Measurements from ENCODE around the gene MVD.

The MVD gene

DNA sequence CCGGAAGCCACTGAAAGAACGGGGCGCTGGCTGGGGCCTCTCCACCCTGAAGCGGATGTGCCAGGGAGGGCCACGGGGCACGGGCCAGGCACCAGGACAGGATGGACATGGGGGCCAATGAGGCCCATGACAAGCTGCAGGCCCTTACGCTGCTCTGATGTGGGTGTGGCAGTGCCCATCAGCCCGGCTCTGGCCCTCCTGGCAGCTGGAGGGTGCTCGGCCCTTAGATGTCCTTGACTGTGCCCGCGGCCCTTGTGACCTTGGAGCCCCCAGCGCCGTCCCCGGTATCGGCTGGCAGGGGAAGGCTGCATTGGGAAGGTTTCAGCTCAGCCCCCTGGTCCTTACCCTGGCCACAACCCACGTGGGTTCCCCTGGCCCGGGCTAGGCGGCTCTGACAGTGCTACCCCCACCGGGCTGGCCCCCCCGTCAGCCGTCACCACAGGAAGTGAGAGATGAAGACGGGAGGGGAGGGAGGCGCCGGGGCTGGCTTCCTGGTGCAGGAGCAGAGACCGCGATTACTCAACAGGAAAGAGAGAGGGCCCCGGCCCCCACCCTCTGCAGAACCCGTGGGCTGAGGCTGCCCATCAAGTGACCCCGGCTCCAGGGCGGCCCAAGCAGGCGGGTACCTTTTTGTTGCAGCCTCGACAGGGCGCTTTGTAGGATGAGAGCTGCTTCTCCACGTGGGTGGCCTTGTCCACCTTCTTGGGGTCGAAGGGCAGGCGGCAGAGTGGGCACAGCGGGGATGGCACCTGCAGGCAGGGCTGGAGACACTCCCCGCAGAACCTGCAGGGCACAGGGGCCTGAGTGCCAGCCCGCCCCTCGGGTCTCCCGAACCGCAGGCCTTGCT is 38.0 kb upstream of the MVD start:
- peaks cover 13% of the 10 kb centered on the region for H3K36me3 Mint-ChIP-seq (ENCODE audit: low read depth)
- peak overlapping the region; percentile 94 for H3K27ac Mint-ChIP-seq
- peak overlapping the region; percentile 96 for H3K4me3 Mint-ChIP-seq
- no peaks in the 10 kb centered on the region for H3K9me3 Mint-ChIP-seq
- no peaks in the 10 kb centered on the region for H3K27me3 Mint-ChIP-seq
- peaks cover 70% of the 10 kb centered on the region for H3K4me1 Mint-ChIP-seq (ENCODE audit: low read depth)

DNA sequence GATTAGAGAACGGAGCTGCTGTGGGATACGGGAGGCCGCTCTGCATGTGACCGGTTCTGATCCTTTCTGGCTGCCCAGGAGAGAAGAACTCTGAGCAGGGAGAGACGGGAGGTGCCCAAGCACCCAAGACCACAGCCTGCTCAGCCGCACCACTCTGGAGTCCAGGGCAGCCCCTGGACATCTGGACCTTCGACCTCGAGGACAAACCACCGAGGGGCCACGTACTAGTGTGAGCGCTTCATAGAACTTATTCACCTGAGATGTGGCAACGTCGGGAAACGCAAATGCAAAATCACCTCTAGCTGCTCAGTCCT is 37.4 kb upstream of the MVD start:
- H3K36me3 Mint-ChIP-seq (ENCODE audit: low read depth) = peaks cover 13% of the 10 kb centered on the region
- H3K27ac Mint-ChIP-seq = peak overlapping the region; percentile 94
- H3K4me1 Mint-ChIP-seq (ENCODE audit: low read depth) = peaks cover 68% of the 10 kb centered on the region
- no peaks in the 10 kb centered on the region for H3K9me3 Mint-ChIP-seq
- peak overlapping the region; percentile 96 for H3K4me3 Mint-ChIP-seq
- no peaks in the 10 kb centered on the region for H3K27me3 Mint-ChIP-seq

DNA sequence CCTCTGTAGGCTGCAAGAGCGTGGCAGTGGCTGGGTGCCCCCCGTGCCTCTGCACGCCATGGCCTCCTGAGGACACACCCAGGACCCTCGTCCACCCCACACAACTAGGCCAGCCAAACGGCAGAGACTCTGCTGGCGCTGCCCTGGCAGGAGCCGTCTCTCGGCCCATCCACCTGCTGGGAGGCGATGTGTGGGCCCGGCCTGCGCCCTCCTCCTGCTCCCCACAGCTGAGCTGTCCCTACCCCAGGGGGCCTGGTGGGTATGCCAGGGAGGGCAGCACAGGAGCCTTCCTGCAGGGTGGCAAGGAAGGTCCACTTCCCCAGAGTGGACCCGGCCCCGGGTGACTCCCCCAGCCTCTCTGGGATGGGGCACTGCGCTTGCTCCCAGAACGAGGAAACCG is 36.3 kb upstream of the MVD start:
- Mint-ChIP-seq H3K4me3 (no peak overlapping the region), H3K27ac (no peak overlapping the region), H3K4me1 (ENCODE audit: low read depth) (peaks cover 58% of the 10 kb centered on the region), H3K36me3 (ENCODE audit: low read depth) (peaks cover 13% of the 10 kb centered on the region), H3K9me3 (no peaks in the 10 kb centered on the region), H3K27me3 (no peaks in the 10 kb centered on the region)

DNA sequence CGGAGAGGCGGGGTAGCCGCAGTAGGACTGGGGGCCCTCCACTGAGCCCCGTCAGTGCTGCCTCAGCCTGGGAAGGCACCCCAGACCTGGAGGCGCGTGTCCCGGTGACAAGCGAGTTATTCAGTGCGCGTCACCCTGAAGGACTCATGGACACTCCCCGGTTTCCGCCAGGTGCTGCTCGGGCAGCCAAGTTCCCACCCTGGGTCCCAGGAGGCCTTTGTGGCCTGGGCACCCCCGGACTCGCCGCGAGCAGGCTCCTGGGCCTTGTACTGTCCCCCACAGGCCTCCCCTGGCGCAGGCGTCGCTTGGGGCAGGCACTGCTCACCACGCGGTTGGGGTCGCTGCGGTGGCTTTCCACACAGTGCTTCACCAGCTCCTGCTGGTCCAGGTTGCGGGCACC is 35.8 kb upstream of the MVD start:
- H3K4me3 Mint-ChIP-seq = no peak overlapping the region
- H3K36me3 Mint-ChIP-seq (ENCODE audit: low read depth) = peaks cover 13% of the 10 kb centered on the region
- H3K27ac Mint-ChIP-seq = no peak overlapping the region
- H3K4me1 Mint-ChIP-seq (ENCODE audit: low read depth) = peaks cover 53% of the 10 kb centered on the region
- H3K9me3 Mint-ChIP-seq = no peaks in the 10 kb centered on the region
- no peaks in the 10 kb centered on the region for H3K27me3 Mint-ChIP-seq

DNA sequence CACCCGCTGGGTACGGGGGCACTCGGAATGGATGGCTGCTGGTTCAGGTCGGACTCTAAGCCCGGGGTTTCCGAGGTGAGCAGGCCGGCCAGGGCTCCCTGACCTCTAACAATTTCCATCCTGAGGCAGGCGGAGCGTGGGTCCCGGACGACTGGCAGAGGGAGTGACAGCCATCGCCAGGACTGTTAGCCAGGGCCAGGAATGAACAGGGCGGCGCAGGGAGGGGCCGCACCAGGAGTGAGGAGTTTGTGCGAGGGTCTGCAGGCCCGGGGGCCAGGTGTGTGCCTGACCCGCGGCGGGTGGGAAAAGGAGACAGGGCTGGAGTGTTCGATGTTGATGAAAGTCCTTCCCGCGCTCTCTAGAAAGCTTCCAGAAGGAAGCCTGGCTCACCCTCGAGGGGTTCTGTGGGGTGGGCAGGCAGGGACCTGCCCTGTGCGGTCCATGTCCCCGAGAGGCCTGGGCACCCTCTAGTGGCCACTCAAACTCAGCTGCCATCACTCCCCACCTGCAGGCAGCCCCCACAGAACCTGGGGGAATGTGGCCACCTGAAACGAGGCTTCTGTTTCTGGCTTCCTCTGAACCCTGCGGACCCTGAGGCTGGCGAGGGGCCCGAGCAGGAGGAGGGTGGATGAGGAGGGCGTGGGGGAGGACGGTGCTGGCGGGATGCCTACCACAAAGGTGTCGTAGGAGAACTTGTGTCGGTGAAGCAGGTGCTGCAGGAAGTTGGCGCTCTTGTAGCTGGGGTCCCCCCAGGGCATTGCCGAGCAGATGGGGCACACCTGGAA is 35.1 kb upstream of the MVD start:
- Mint-ChIP-seq H3K9me3 (no peaks in the 10 kb centered on the region), H3K27ac (no peak overlapping the region), H3K4me3 (no peak overlapping the region), H3K36me3 (ENCODE audit: low read depth) (peaks cover 11% of the 10 kb centered on the region), H3K4me1 (ENCODE audit: low read depth) (peaks cover 48% of the 10 kb centered on the region), H3K27me3 (no peaks in the 10 kb centered on the region)

DNA sequence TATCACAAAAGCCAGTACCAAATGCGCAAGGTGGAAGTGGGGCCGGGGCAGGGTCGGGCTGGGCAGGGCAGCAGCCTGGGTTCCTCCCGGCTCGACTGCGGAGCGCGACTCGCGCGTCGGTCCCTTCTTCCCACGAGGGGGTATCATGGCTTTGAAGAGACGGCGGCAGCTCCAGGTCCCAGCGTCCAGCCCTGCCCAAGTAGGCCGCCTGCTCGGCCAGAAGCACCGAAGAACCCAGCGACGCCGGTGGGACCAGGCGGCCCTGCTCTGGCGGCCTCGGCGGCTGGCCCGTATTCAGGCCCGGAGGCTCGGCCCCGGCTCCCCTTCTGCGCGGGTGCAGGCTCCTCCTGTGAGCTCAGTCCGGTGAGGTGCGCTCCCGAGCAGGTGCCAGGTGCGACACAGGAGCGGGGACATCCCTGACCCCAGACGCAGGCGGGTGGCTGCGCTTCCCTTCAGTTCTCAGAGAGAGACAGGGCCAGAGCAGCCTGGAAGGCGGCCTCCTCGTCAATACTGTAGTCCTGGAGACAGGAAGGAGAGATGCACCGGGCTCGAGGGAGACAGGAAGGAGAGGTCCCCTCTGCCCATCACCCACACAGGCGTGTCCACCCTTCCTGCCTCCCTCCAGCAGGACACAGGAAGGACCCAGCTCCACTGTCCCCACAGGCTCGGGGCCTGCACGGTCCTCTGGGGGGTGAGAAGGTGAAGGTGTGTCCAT is 34.4 kb upstream of the MVD start:
- no peaks in the 10 kb centered on the region for H3K27me3 Mint-ChIP-seq
- H3K9me3 Mint-ChIP-seq = no peaks in the 10 kb centered on the region
- peaks cover 48% of the 10 kb centered on the region for H3K4me1 Mint-ChIP-seq (ENCODE audit: low read depth)
- peaks cover 5% of the 10 kb centered on the region for H3K36me3 Mint-ChIP-seq (ENCODE audit: low read depth)
- no peak overlapping the region for H3K4me3 Mint-ChIP-seq
- H3K27ac Mint-ChIP-seq = no peak overlapping the region

DNA sequence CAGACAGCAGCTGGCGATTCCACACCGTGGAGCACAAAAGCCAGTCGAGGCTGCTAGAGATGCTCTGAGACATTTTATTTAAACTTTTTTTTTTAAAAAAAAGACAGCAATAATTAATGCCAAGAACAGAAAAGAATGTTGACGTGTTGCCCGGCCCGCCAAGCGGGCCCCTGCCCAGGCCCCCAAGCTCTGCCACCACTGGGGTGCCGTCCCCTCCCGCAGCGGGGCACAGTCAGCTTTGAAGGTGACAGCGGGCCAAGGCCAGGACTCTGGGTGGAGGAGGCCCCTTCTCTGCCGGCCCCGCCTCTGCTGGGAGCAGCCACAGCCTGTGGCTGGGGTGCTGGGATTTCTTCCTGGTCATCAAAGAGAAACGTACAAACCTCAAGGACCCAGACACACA is 33.5 kb upstream of the MVD start:
- Mint-ChIP-seq H3K4me3 (no peak overlapping the region), H3K27ac (no peak overlapping the region), H3K9me3 (no peaks in the 10 kb centered on the region), H3K36me3 (ENCODE audit: low read depth) (peaks cover 5% of the 10 kb centered on the region), H3K27me3 (no peaks in the 10 kb centered on the region), H3K4me1 (ENCODE audit: low read depth) (peaks cover 47% of the 10 kb centered on the region)

DNA sequence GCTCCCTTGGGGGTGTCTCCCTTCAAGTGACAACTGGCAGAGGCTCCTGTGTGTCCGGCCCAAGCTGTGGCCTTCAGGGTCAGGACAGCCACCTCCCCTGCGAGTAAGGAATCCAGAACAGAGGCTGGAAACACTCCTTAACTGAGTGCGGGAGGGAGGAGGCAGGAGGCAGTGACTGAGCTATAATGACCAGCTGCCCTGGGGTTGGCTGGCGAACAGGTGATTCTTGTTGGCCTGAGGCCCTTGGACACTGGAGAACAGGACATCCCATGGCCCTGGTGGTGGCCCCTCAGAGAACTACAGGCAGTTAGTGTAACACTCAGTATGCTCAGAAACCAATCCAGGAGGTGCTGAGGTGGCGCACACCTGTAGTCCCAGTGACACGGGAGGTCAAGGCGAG is 32.9 kb upstream of the MVD start:
- peaks cover 5% of the 10 kb centered on the region for H3K36me3 Mint-ChIP-seq (ENCODE audit: low read depth)
- H3K9me3 Mint-ChIP-seq = no peaks in the 10 kb centered on the region
- no peak overlapping the region for H3K27ac Mint-ChIP-seq
- H3K4me1 Mint-ChIP-seq (ENCODE audit: low read depth) = peaks cover 47% of the 10 kb centered on the region
- no peaks in the 10 kb centered on the region for H3K27me3 Mint-ChIP-seq
- H3K4me3 Mint-ChIP-seq = no peak overlapping the region

DNA sequence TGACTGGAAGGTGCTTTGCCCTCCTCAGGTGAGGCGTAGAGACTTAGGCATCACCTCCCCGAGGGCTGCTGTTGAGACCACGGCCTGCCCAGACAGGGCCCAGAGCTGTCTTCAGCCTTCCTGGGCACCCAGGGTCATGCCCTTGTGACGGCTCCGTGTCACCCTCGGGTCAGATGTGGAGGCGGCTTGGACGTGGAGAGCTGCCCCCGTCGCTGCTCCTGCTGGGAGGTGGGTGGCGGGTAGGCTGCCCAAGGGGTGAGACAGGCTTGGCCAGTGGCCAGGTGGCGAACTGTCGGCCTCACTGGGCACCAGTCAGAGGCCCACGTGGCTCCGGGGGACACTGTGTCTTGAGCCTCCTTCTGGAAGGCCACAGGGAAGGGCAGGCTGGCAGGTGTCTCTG is 32.3 kb upstream of the MVD start:
- Mint-ChIP-seq H3K4me3 (no peak overlapping the region), H3K4me1 (ENCODE audit: low read depth) (peaks cover 46% of the 10 kb centered on the region), H3K27me3 (no peaks in the 10 kb centered on the region), H3K36me3 (ENCODE audit: low read depth) (peaks cover 5% of the 10 kb centered on the region), H3K9me3 (no peaks in the 10 kb centered on the region), H3K27ac (no peak overlapping the region)

DNA sequence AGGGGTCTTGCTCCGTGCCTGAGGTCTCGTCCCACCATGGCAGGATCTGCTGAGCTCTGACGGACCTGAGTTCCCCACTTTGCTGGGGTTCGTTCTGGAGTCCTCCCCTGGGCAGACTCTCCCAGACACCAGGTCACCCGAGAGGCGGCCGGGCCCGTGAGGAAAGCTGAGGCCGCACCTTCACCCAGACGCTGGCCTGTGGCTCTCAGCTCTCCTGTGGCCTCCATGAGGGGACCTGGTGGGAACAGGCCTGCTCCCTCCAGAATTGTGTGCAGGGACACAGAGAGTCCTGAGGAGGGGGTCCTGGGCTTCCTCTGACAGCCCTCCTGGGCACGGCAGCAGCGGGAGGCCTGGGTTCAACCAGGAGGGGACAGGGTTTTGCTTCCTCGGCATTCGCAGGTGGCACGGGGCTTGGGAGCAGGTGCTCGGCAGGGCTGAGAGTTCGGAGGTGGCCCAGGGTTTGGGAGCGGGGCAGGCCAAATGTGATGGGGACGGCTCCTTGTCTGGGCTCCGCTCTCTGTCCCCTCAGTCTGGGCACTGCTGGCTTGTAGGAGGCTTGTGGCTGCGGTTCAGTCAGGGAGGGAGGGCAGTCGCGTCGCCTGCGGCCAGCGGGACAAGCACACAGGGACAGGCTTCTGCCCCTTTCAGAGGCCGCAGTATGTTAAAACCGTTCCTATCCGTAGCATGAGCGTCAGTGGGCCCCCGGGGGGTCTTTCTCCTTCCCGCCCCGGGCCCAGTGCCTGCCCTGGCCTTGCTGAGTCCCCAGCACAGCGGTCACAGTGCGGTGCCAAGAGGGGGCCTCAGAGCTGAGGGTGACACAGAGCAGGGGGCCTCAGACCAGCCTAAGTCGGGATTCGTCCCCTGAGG is 31.6 kb upstream of the MVD start:
- Mint-ChIP-seq H3K27me3 (no peaks in the 10 kb centered on the region), H3K36me3 (ENCODE audit: low read depth) (no peaks in the 10 kb centered on the region), H3K4me3 (no peak overlapping the region), H3K27ac (no peak overlapping the region), H3K9me3 (no peaks in the 10 kb centered on the region), H3K4me1 (ENCODE audit: low read depth) (peaks cover 38% of the 10 kb centered on the region)

DNA sequence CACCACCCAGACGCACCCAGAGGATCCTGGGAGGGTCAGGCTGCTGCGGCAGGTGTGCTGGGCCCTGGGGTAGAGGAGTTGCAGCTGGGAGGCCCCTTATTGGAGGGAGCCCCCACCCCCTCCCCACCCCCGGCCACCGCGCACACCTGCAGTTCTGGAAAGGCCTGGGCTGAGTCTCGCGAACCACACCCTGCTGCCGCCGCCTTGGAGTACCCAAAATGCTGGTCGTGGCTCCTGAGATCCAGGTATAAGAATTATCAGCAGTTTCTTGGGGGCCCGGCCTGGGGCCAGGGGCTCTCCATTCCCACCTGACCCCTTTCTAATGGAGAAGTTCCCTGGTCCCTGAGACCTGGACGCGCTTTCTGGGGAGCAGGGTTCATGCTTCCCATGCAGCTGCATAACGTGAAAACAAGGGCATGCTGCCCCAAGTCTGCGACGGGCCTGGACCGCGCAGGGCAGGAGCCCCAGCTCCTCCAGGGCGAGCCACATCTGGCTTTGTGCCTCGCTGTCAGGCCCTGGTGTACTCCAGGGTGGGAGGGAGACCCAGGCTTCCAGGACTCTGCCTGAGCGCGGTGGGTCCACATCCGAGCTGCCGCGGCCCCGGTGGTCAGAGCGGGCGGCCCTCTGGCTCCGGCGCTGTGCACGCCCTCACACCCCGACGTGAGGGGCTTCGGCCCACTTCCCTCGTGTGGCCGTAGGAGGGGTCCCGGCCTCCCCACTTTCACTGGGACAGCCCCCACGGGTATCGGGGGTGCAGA is 30.7 kb upstream of the MVD start:
- no peak overlapping the region for H3K27ac Mint-ChIP-seq
- H3K36me3 Mint-ChIP-seq (ENCODE audit: low read depth) = no peaks in the 10 kb centered on the region
- no peaks in the 10 kb centered on the region for H3K9me3 Mint-ChIP-seq
- H3K4me1 Mint-ChIP-seq (ENCODE audit: low read depth) = peaks cover 37% of the 10 kb centered on the region
- H3K27me3 Mint-ChIP-seq = no peaks in the 10 kb centered on the region
- no peak overlapping the region for H3K4me3 Mint-ChIP-seq

DNA sequence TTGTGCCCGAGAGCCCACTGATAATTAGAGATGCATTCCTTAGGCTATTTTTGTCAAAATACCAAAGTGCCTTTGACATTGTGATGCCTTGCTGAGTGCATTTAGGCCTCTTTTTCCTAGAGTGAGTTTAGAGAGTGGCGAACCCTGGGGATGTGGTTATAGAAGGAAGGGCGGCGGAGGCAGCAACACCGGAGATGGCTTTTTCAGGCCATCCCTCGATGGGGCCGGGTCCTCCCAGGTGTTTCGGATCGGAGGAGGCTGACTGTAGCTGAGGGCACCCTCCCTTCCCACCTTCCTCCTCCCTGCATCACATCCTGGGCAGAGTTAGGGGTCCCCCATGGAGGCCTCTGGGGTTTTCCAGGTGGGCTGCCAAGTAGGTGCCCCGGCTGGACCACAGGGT is 30.0 kb upstream of the MVD start:
- Mint-ChIP-seq H3K36me3 (ENCODE audit: low read depth) (no peaks in the 10 kb centered on the region), H3K4me3 (no peak overlapping the region), H3K27ac (no peak overlapping the region), H3K4me1 (ENCODE audit: low read depth) (peaks cover 30% of the 10 kb centered on the region), H3K27me3 (no peaks in the 10 kb centered on the region), H3K9me3 (no peaks in the 10 kb centered on the region)

DNA sequence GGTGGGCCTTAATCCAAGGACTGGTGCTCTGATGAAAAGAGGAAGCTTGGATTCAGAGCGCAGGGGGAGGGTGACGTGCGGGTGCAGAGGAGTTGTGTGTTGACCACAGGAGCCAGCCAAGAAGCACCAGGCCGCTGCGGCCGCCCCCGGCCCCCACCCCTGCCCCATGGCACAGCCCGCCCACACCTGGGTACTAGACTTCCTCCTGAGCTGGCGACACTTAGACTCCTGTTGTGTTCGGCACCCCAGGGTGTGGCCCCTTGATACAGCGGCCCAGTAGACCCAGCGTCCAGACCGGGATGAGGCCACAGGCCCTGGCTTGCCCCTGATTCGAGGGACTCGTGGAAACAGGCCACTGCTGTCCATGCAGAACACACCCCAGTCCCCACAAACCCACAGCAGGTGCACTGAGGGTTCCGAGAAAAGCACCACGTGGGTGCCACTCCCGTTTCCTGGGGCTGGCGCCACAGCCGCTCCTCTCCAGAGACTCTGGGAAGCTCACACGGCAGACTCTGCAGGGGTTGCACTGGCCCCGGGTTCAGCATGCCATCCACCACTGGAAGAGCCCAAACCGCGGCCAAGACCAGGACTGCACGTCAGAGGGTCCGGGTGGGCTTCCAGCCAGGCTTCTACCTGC is 29.2 kb upstream of the MVD start:
- Mint-ChIP-seq H3K27ac (peak overlapping the region; percentile 58), H3K9me3 (no peaks in the 10 kb centered on the region), H3K4me3 (no peak overlapping the region), H3K27me3 (no peaks in the 10 kb centered on the region), H3K4me1 (ENCODE audit: low read depth) (peaks cover 26% of the 10 kb centered on the region), H3K36me3 (ENCODE audit: low read depth) (no peaks in the 10 kb centered on the region)
